HepG2 (cell line): ENCODE measurements around the gene RPS6KA5. TPM values are rescaled to one million over a fixed set of nuclear protein-coding genes. Genes with fewer than 3 reads are reported as not detected.

Source experiments
- ARID2 ChIP-seq: sonication (generic); formaldehyde crosslinking; IDR thresholded peaks from 2 replicates; pipeline ENCODE4 v1.8.1; 2022; ENCODE audit warnings: mild to moderate bottlenecking, missing genetic modification reagents, borderline replicate concordance
- CREM ChIP-seq, 2 experiments: sonication (generic) in 1 of 2; formaldehyde crosslinking in 1 of 2; IDR thresholded peaks; 2 replicates each; pipeline versions ENCODE4 v1.4.0 to v1.6.1; 2016 to 2020; ENCODE audit warnings: antibody characterized with exemption in 1 of 2, mild to moderate bottlenecking in 1 of 2, missing genetic modification reagents in 1 of 2
- DR1 ChIP-seq: sonication (generic); formaldehyde crosslinking; IDR thresholded peaks from 2 replicates; pipeline ENCODE4 v1.8.0; 2021; ENCODE audit warnings: mild to moderate bottlenecking, missing genetic modification reagents, inconsistent platforms
- HMGXB3 ChIP-seq: sonication (generic); formaldehyde crosslinking; IDR thresholded peaks from 2 replicates; pipeline ENCODE4 v1.4.0; 2020; ENCODE audit warnings: missing genetic modification reagents, borderline replicate concordance
- IRF1 ChIP-seq: sonication (generic); formaldehyde crosslinking; IDR thresholded peaks from 2 replicates; pipeline ENCODE4 v1.4.0; 2020; ENCODE audit warnings: low read depth, mild to moderate bottlenecking, missing genetic modification reagents
- NFE2L1 ChIP-seq: sonication (generic); formaldehyde crosslinking; IDR thresholded peaks from 2 replicates; pipeline ENCODE4 v1.4.0; 2020; ENCODE audit warnings: missing genetic modification reagents, mild to moderate bottlenecking, borderline replicate concordance
- NR0B2 ChIP-seq: sonication (generic); formaldehyde crosslinking; IDR thresholded peaks from 2 replicates; pipeline ENCODE4 v1.4.0; 2020; ENCODE audit warnings: mild to moderate bottlenecking, missing genetic modification reagents
- PHF21A ChIP-seq: sonication (generic); formaldehyde crosslinking; IDR thresholded peaks from 2 replicates; pipeline ENCODE4 v1.5.0; 2020; ENCODE audit warnings: mild to moderate bottlenecking, missing genetic modification reagents
- PRDM15 ChIP-seq: sonication (generic); formaldehyde crosslinking; IDR thresholded peaks from 2 replicates; pipeline ENCODE4 v1.4.0; 2020; ENCODE audit warnings: missing genetic modification reagents
- TEAD2 ChIP-seq: sonication (generic); formaldehyde crosslinking; IDR thresholded peaks from 2 replicates; pipeline ENCODE4 v1.9.0; 2021; ENCODE audit warnings: missing genetic modification reagents
- TFDP2 ChIP-seq: sonication (generic); formaldehyde crosslinking; IDR thresholded peaks from 2 replicates; pipeline ENCODE4 v1.4.0; 2020; ENCODE audit warnings: missing genetic modification reagents
- U2AF2 ChIP-seq: fragments of 200-400 bp; formaldehyde crosslinking; IDR thresholded peaks from 2 replicates; pipeline ENCODE4 v1.6.1; 2017; ENCODE audit warnings: low read depth, mild to moderate bottlenecking, low read length
- YEATS2 ChIP-seq: sonication (generic); formaldehyde crosslinking; IDR thresholded peaks from 2 replicates; pipeline ENCODE4 v1.4.0; 2020; ENCODE audit warnings: missing genetic modification reagents, borderline replicate concordance
- ZNF12 ChIP-seq: sonication (generic); formaldehyde crosslinking; IDR thresholded peaks from 2 replicates; pipeline ENCODE4 v1.5.0; 2020; ENCODE audit warnings: missing genetic modification reagents
- ZNF292 ChIP-seq: sonication (generic); formaldehyde crosslinking; IDR thresholded peaks from 2 replicates; pipeline ENCODE4 v1.8.1; 2022; ENCODE audit warnings: mild to moderate bottlenecking, low read depth, missing genetic modification reagents, borderline replicate concordance
- ZNF333 ChIP-seq: sonication (generic); formaldehyde crosslinking; IDR thresholded peaks from 2 replicates; pipeline ENCODE4 v1.4.0; 2020; ENCODE audit warnings: mild to moderate bottlenecking, missing genetic modification reagents, borderline replicate concordance
- ZNF432 ChIP-seq: sonication (generic); formaldehyde crosslinking; IDR thresholded peaks from 2 replicates; pipeline ENCODE4 v1.5.0; 2020; ENCODE audit warnings: missing genetic modification reagents, mild to moderate bottlenecking, borderline replicate concordance
- ZNF891 ChIP-seq: sonication (generic); formaldehyde crosslinking; IDR thresholded peaks from 2 replicates; pipeline ENCODE4 v1.5.0; 2020; ENCODE audit warnings: mild to moderate bottlenecking, missing genetic modification reagents
- polyA plus RNA-seq, 8 experiments: library from polyadenylated mRNA; depleted of rRNA in 3 of 8; stranded (reverse) in 7 of 8; unstranded in 1 of 8; fragments of >200 nt; fragmentation: Illumina TruSeq in 4 of 8; extraction: Trizol in 4 of 8; gene quantifications; 2 replicates each; pipeline versions ENCODE4 v1.2.1 to v1.2.3, GENCODE V29; 2011 to 2016; ENCODE audit warnings: low read depth in 4 of 8, missing spikeins in 1 of 8, mixed read lengths in 1 of 8; ENCODE audit not compliant: insufficient read depth in 1 of 8
- total RNA-seq, 5 experiments: library from RNA; depleted of rRNA; stranded (reverse); fragments of >200 nt; fragmentation: Illumina TruSeq; extraction: Trizol; gene quantifications; 2 replicates each; pipeline ENCODE4 v1.2.3, GENCODE V29; 2016; ENCODE audit warnings: low read depth in 1 of 5

The RPS6KA5 gene
- total and polyA plus RNA-seq, 2 of the 13 experiments (the other 11 are each of a cell fraction or from before 2014, with no cell fraction given): 0.50 to 0.58 TPM

- TF ChIP-seq TFDP2 (CRISPR knock-in tag) (peak; percentile 95), IRF1 (no peak), ZNF12 (CRISPR knock-in tag) (no peak), PHF21A (peak; percentile 92), CREM (IDR thresholded peaks at IDR 0.05) (peak; percentile 93), CREM (CRISPR knock-in tag; IDR thresholded peaks at IDR 0.05) (no peak), DR1 (CRISPR knock-in tag) (peak; percentile 60; the same call in 1 of the 2 replicates), YEATS2 (CRISPR knock-in tag) (peak; percentile 64), ZNF292 (no peak; the same call in 1 of the 2 replicates), PRDM15 (CRISPR knock-in tag) (no peak), NR0B2 (CRISPR knock-in tag) (no peak), ZNF432 (CRISPR knock-in tag) (no peak), ZNF333 (CRISPR knock-in tag) (no peak), ZNF891 (no peak; the same call in 1 of the 2 replicates), ARID2 (CRISPR knock-in tag) (no peak), NFE2L1 (CRISPR knock-in tag) (no peak), TEAD2 (CRISPR knock-in tag) (no peak), HMGXB3 (CRISPR knock-in tag) (peak; percentile 50; the same call in 1 of the 2 replicates), U2AF2 (no peak)
Observed at GRCh38 chr14:91060351-91061055, at the start of gene RPS6KA5 (continued).
